Measurements from ENCODE around the gene ROS1.
A peak's percentile ranks its signal among the peaks of the same experiment; 100 is the strongest.

ROS1 gene

GRCh38 chr6:117275205-117275604 lies 150.5 kb downstream of the ROS1 start:
- Histone ChIP-seq H3K36me3 (ENCODE audit: control insufficient read depth in 1 of 2, insufficient read depth in 2 of 2, low read depth in 1 of 2, low read length in 2 of 2) (peaks cover 0 to 5% of the 10 kb centered on the region in 2 experiments), H3K4me2 (ENCODE audit: low read length, poor library complexity, severe bottlenecking) (no peak overlapping the region), H3K79me1 (replicated peaks; ENCODE audit: low read length, poor library complexity, severe bottlenecking) (no peaks in the 10 kb centered on the region), H4K91ac (ENCODE audit: low read length) (no peak overlapping the region), H2BK12ac (ENCODE audit: low read length in 2 of 2) (no peak overlapping the region), H3K4me3 (ENCODE audit: insufficient read depth in 1 of 2, low read depth in 1 of 2, low read length in 2 of 2) (no peak overlapping the region), H3K9ac (ENCODE audit: low read length) (no peak overlapping the region), H3K18ac (ENCODE audit: low read depth in 1 of 2, low read length in 2 of 2) (no peak overlapping the region), H3K9me3 (ENCODE audit: control insufficient read depth, low read length) (no peaks in the 10 kb centered on the region), H3K27me3 (ENCODE audit: control insufficient read depth in 1 of 2, insufficient read depth in 1 of 2, low read length in 2 of 2) (peaks cover 55 to 78% of the 10 kb centered on the region in 2 experiments), H4K8ac (ENCODE audit: low read length) (no peak overlapping the region), H2AFZ (ENCODE audit: low read depth, low read length) (no peak overlapping the region), H3K14ac (ENCODE audit: low read length in 2 of 2) (no peak overlapping the region), H3K4ac (ENCODE audit: low read depth in 1 of 2, low read length in 2 of 2) (no peak overlapping the region), H2BK15ac (ENCODE audit: low read depth, poor library complexity, severe bottlenecking) (no peak overlapping the region), H2BK5ac (ENCODE audit: low read depth, low read length, poor library complexity, severe bottlenecking) (no peak overlapping the region), H3K27ac (ENCODE audit: low read length, poor library complexity, severe bottlenecking) (no peak overlapping the region), H3K23ac (ENCODE audit: low read length in 2 of 2) (no peak overlapping the region), H2BK120ac (ENCODE audit: low read depth, low read length) (no peak overlapping the region), H3K4me1 (ENCODE audit: control insufficient read depth, insufficient read depth, low read depth, low read length) (peaks cover 9% of the 10 kb centered on the region), H2AK5ac (ENCODE audit: low read length, severe bottlenecking) (no peak overlapping the region)
- 74% methylated on average over 7 of the region's 9 CpGs for WGBS
- no peak for DNase-seq

DNA sequence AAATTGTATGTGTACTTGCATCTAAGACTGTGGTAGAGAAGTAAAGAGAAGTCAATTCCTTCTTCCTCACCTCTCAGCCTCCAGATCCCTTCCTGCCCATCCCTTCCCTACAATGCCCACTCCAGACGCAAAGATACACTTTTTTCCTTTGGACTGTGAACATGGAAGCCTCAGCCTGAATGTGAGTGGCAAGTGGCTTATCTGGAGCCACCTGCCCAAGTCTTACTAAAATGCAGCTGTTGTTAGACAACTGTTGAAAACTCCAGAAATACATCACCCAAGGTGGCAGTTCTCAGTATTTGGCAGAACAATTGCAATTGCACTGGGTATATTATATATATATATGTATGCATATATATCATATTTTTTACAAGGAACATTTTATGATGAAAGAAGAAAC lies 152.9 kb downstream of the ROS1 start:
- no peak overlapping the region for H3K9ac ChIP-seq (ENCODE audit: low read length)
- no peak overlapping the region for H3K23ac ChIP-seq (ENCODE audit: low read length in 2 of 2)
- H2BK12ac ChIP-seq (ENCODE audit: low read length in 2 of 2): no peak overlapping the region
- H2BK120ac ChIP-seq (ENCODE audit: low read depth, low read length): no peak overlapping the region
- peaks cover 6% of the 10 kb centered on the region for H3K9me3 ChIP-seq (ENCODE audit: control insufficient read depth, low read length)
- no peak overlapping the region for H2AK5ac ChIP-seq (ENCODE audit: low read length, severe bottlenecking)
- peaks cover 13% of the 10 kb centered on the region for H3K4me1 ChIP-seq (ENCODE audit: control insufficient read depth, insufficient read depth, low read depth, low read length)
- H3K18ac ChIP-seq (ENCODE audit: low read depth in 1 of 2, low read length in 2 of 2): no peak overlapping the region
- no peak overlapping the region for H3K27ac ChIP-seq (ENCODE audit: low read length, poor library complexity, severe bottlenecking)
- peaks cover 0 to 5% of the 10 kb centered on the region in 2 experiments for H3K36me3 ChIP-seq (ENCODE audit: control insufficient read depth in 1 of 2, insufficient read depth in 2 of 2, low read depth in 1 of 2, low read length in 2 of 2)
- H3K14ac ChIP-seq (ENCODE audit: low read length in 2 of 2): no peak overlapping the region
- H3K4me3 ChIP-seq (ENCODE audit: insufficient read depth in 1 of 2, low read depth in 1 of 2, low read length in 2 of 2): no peak overlapping the region
- no peak for DNase-seq
- H3K4me2 ChIP-seq (ENCODE audit: low read length, poor library complexity, severe bottlenecking): no peak overlapping the region
- H4K91ac ChIP-seq (ENCODE audit: low read length): no peak overlapping the region
- 35% methylated on average over 1 of the region's 1 CpG for WGBS
- no peak overlapping the region for H4K8ac ChIP-seq (ENCODE audit: low read length)
- no peak overlapping the region for H2AFZ ChIP-seq (ENCODE audit: low read depth, low read length)
- H3K27me3 ChIP-seq (ENCODE audit: control insufficient read depth in 1 of 2, insufficient read depth in 1 of 2, low read length in 2 of 2): peaks cover 75 to 96% of the 10 kb centered on the region in 2 experiments
- H3K4ac ChIP-seq (ENCODE audit: low read depth in 1 of 2, low read length in 2 of 2): no peak overlapping the region
- H2BK5ac ChIP-seq (ENCODE audit: low read depth, low read length, poor library complexity, severe bottlenecking): no peak overlapping the region
- H3K79me1 ChIP-seq (replicated peaks; ENCODE audit: low read length, poor library complexity, severe bottlenecking): no peaks in the 10 kb centered on the region
- H2BK15ac ChIP-seq (ENCODE audit: low read depth, poor library complexity, severe bottlenecking): no peak overlapping the region

GRCh38 chr6:117272032-117272866 lies 153.5 kb downstream of the ROS1 start:
- no peak for DNase-seq
- Histone ChIP-seq H4K8ac (ENCODE audit: low read length) (no peak overlapping the region), H3K36me3 (ENCODE audit: control insufficient read depth in 1 of 2, insufficient read depth in 2 of 2, low read depth in 1 of 2, low read length in 2 of 2) (peaks cover 0 to 5% of the 10 kb centered on the region in 2 experiments), H3K18ac (ENCODE audit: low read depth in 1 of 2, low read length in 2 of 2) (no peak overlapping the region), H2BK5ac (ENCODE audit: low read depth, low read length, poor library complexity, severe bottlenecking) (no peak overlapping the region), H3K4me2 (ENCODE audit: low read length, poor library complexity, severe bottlenecking) (no peak overlapping the region), H2BK12ac (ENCODE audit: low read length in 2 of 2) (no peak overlapping the region), H2BK120ac (ENCODE audit: low read depth, low read length) (no peak overlapping the region), H3K27ac (ENCODE audit: low read length, poor library complexity, severe bottlenecking) (no peak overlapping the region), H4K91ac (ENCODE audit: low read length) (no peak overlapping the region), H3K4me3 (ENCODE audit: insufficient read depth in 1 of 2, low read depth in 1 of 2, low read length in 2 of 2) (no peak overlapping the region), H2BK15ac (ENCODE audit: low read depth, poor library complexity, severe bottlenecking) (no peak overlapping the region), H3K9ac (ENCODE audit: low read length) (no peak overlapping the region), H3K9me3 (ENCODE audit: control insufficient read depth, low read length) (peaks cover 6% of the 10 kb centered on the region), H3K4ac (ENCODE audit: low read depth in 1 of 2, low read length in 2 of 2) (no peak overlapping the region), H3K79me1 (replicated peaks; ENCODE audit: low read length, poor library complexity, severe bottlenecking) (no peaks in the 10 kb centered on the region), H3K4me1 (ENCODE audit: control insufficient read depth, insufficient read depth, low read depth, low read length) (peaks cover 13% of the 10 kb centered on the region), H3K23ac (ENCODE audit: low read length in 2 of 2) (no peak overlapping the region), H3K27me3 (ENCODE audit: control insufficient read depth in 1 of 2, insufficient read depth in 1 of 2, low read length in 2 of 2) (peaks cover 81 to 97% of the 10 kb centered on the region in 2 experiments), H2AFZ (ENCODE audit: low read depth, low read length) (no peak overlapping the region), H2AK5ac (ENCODE audit: low read length, severe bottlenecking) (no peak overlapping the region), H3K14ac (ENCODE audit: low read length in 2 of 2) (no peak overlapping the region)
- 13% methylated on average over 7 of the region's 8 CpGs for WGBS

DNA sequence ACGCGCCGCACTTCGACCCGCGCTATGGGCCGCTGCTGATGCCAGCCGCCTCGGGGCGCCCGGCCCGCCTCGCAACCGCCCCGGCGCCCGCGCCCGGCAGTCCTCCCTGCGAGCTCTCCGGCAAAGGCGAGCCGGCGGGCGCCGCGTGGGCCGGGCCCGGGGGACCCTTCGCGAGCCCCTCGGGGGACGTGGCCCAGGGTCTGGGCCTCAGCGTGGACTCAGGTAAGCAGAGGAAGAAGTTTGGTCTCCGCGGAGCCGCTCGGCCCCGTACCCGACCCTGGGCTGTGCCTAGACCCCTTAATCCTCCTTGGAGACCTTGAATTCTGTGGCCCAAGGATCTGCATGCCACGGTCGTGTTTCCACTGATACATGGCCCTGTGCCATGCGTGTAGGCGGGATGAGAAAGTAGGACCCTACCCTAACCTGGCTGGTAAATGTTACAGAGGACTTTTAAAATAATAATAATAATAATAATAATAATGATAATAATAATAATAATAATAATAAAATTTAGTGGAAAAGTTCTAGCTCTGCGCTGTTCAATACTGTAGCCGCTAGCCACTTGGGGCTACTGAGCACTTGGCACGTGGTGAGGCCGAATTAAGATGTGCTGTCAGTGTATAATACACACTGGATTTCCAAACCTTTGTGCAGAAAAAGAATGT lies 154.8 kb downstream of the ROS1 start:
- H3K4ac ChIP-seq (ENCODE audit: low read depth in 1 of 2, low read length in 2 of 2): no peak overlapping the region
- no peak overlapping the region for H4K91ac ChIP-seq (ENCODE audit: low read length)
- 7% methylated on average over 31 of the region's 48 CpGs for WGBS
- no peaks in the 10 kb centered on the region for H3K79me1 ChIP-seq (replicated peaks; ENCODE audit: low read length, poor library complexity, severe bottlenecking)
- H2BK5ac ChIP-seq (ENCODE audit: low read depth, low read length, poor library complexity, severe bottlenecking): no peak overlapping the region
- no peak overlapping the region for H3K27ac ChIP-seq (ENCODE audit: low read length, poor library complexity, severe bottlenecking)
- H2AK5ac ChIP-seq (ENCODE audit: low read length, severe bottlenecking): no peak overlapping the region
- no peak overlapping the region for H3K9ac ChIP-seq (ENCODE audit: low read length)
- H2AFZ ChIP-seq (ENCODE audit: low read depth, low read length): no peak overlapping the region
- H3K4me3 ChIP-seq (ENCODE audit: insufficient read depth in 1 of 2, low read depth in 1 of 2, low read length in 2 of 2): peak overlapping the region; percentile 48 to 66
- peaks cover 6% of the 10 kb centered on the region for H3K9me3 ChIP-seq (ENCODE audit: control insufficient read depth, low read length)
- peaks cover 94 to 98% of the 10 kb centered on the region in 2 experiments for H3K27me3 ChIP-seq (ENCODE audit: control insufficient read depth in 1 of 2, insufficient read depth in 1 of 2, low read length in 2 of 2)
- H3K18ac ChIP-seq (ENCODE audit: low read depth in 1 of 2, low read length in 2 of 2): no peak overlapping the region
- no peak overlapping the region for H3K23ac ChIP-seq (ENCODE audit: low read length in 2 of 2)
- no peak for DNase-seq
- H3K4me2 ChIP-seq (ENCODE audit: low read length, poor library complexity, severe bottlenecking): peak overlapping the region; percentile 91
- no peak overlapping the region for H2BK15ac ChIP-seq (ENCODE audit: low read depth, poor library complexity, severe bottlenecking)
- no peak overlapping the region for H2BK120ac ChIP-seq (ENCODE audit: low read depth, low read length)
- peaks cover 14% of the 10 kb centered on the region for H3K4me1 ChIP-seq (ENCODE audit: control insufficient read depth, insufficient read depth, low read depth, low read length)
- H3K36me3 ChIP-seq (ENCODE audit: control insufficient read depth in 1 of 2, insufficient read depth in 2 of 2, low read depth in 1 of 2, low read length in 2 of 2): peaks cover 0 to 5% of the 10 kb centered on the region in 2 experiments
- no peak overlapping the region for H3K14ac ChIP-seq (ENCODE audit: low read length in 2 of 2)
- H2BK12ac ChIP-seq (ENCODE audit: low read length in 2 of 2): no peak overlapping the region
- H4K8ac ChIP-seq (ENCODE audit: low read length): no peak overlapping the region
